GM12875 (cell line): Measurements from ENCODE around the gene CSGALNACT2.

ENCODE experiments used
- H3K4me3 ChIP-seq: one replicate; pipeline ENCODE4 v1.5.1; 2011; ENCODE audit warnings: low read depth, low read length, control low read depth
- TF ChIP-seq, protein P1 (sequence below): IDR thresholded peaks from 2 replicates; pipeline ENCODE4 v1.5.1; 2011; ENCODE audit warnings: low read depth, mild to moderate bottlenecking, control low read depth, inconsistent platforms, low read length, moderate library complexity, borderline replicate concordance; ENCODE audit not compliant: insufficient read depth

Gene CSGALNACT2

GRCh38 chr10:43113201-43114087, 24.8 kb upstream of the CSGALNACT2 start:
- TF ChIP-seq, protein P1, sequence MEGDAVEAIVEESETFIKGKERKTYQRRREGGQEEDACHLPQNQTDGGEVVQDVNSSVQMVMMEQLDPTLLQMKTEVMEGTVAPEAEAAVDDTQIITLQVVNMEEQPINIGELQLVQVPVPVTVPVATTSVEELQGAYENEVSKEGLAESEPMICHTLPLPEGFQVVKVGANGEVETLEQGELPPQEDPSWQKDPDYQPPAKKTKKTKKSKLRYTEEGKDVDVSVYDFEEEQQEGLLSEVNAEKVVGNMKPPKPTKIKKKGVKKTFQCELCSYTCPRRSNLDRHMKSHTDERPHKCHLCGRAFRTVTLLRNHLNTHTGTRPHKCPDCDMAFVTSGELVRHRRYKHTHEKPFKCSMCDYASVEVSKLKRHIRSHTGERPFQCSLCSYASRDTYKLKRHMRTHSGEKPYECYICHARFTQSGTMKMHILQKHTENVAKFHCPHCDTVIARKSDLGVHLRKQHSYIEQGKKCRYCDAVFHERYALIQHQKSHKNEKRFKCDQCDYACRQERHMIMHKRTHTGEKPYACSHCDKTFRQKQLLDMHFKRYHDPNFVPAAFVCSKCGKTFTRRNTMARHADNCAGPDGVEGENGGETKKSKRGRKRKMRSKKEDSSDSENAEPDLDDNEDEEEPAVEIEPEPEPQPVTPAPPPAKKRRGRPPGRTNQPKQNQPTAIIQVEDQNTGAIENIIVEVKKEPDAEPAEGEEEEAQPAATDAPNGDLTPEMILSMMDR = no peak

GRCh38 chr10:43114088-43114742, 24.0 kb upstream of the CSGALNACT2 start:
- H3K4me3 ChIP-seq = no peak overlapping the region

More at GRCh38 chr10:43113201-43114087, 24.8 kb upstream of the CSGALNACT2 start:
- H3K4me3 ChIP-seq = no peak overlapping the region

DNA sequence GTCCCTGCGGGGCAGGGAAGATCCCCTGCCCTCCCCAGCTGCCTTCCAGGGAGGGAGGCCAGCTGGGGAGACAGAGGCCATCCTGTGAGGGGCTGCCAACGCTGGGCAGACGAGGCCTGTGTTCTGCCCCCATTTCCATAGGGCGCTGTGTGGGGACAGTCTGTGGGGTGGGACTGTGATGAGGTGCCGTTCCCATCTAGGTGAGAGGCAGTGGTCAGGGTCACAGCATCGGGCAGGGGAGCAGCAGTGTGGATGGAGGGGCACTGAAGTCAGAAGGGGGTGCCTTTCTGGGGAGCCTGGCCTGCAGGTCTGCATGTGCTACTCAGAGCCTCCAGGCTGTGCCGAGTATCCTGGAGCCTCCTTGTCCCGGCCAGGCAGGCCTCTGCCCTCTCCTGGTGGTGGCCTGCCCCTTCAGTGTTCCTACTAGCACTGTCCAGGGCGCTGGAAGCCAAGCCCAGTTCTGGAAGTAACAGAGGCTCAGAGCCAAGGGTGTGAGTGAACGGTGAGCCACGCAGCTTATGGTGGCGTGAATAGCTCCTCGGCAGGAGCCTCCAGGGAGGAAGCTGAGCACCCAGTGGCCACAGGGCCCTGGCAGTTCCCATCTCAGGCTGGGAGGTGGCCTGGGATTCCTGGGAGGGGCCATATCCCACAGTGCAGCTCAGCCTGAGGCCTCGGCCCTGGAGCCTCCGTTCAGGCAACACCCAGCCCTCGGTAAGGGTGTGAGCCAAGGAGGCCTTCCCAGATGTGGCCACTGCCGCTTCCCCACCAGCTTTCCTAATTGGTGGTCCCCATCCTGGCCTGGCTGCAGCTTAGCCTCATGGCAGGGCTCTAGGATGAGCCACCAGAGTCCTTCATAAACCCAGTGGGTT, 23.3 kb upstream of the CSGALNACT2 start:
- TF ChIP-seq, protein P1 = no peak
- H3K4me3 ChIP-seq = no peak overlapping the region

More at GRCh38 chr10:43114088-43114742, 24.0 kb upstream of the CSGALNACT2 start:
- TF ChIP-seq, protein P1 = no peak

GRCh38 chr10:43115881-43116595, 22.2 kb upstream of the CSGALNACT2 start:
- H3K4me3 ChIP-seq = no peak overlapping the region
- TF ChIP-seq, protein P1 = no peak

- TF ChIP-seq, protein P1 = no peak
- no peak overlapping the region for H3K4me3 ChIP-seq
Measured at GRCh38 chr10:43116596-43116995, 21.6 kb upstream of the CSGALNACT2 start.

- no peak overlapping the region for H3K4me3 ChIP-seq
- TF ChIP-seq, protein P1 = no peak
Measured at GRCh38 chr10:43117031-43117776, 21.0 kb upstream of the CSGALNACT2 start.
